Stomach (tissue), 9 donors: Measurements from ENCODE around the gene FCN2. TPM values are rescaled to one million over a fixed set of nuclear protein-coding genes. Genes with fewer than 3 reads are reported as not detected.

Experiments used
- DNase-seq, 2 donors: peaks; one replicate each; pipeline versions ENCODE4 v3.0.0 to v3.0.0-alpha.2; 2013 to 2019
- H3K27ac ChIP-seq, 5 donors: fragments of 200-600 bp in 4 of 5; sonication (generic) in 4 of 5; one replicate each; pipeline ENCODE4 v1.5.1; 2013 to 2019; ENCODE audit warnings: mild to moderate bottlenecking in 1 of 5, moderate library complexity in 1 of 5
- H3K27me3 ChIP-seq, 3 donors: fragments of 200-600 bp; sonication (generic); one replicate each; pipeline ENCODE4 v1.5.1; 2017 to 2019; ENCODE audit warnings: mixed run types in 1 of 3
- H3K36me3 ChIP-seq, 4 donors: fragments of 200-600 bp; sonication (generic); 1 replicate in 3 of 4; 2 replicates in 1 of 4; pipeline ENCODE4 v1.5.1; 2016 to 2019
- H3K4me1 ChIP-seq, 4 donors: fragments of 200-600 bp; sonication (generic); one replicate each; pipeline ENCODE4 v1.5.1; 2016 to 2019
- H3K4me3 ChIP-seq, 4 donors: fragments of 200-600 bp; sonication (generic) in 3 of 4; one replicate each; pipeline ENCODE4 v1.5.1; 2016 to 2019; ENCODE audit warnings: mild to moderate bottlenecking in 1 of 4
- H3K9me3 ChIP-seq, 4 donors: fragments of 200-600 bp; sonication (generic); one replicate each; pipeline ENCODE4 v1.5.1; 2016 to 2019
- CTCF ChIP-seq, 7 experiments: fragments of 450-650 bp in 4 of 7; fragments of 200-600 bp in 3 of 7; sonication (generic) in 3 of 7; IDR thresholded peaks; one replicate each; pipeline ENCODE4 v1.5.1; 2016 to 2019; ENCODE audit warnings: antibody characterized with exemption in 7 of 7, control low read depth in 2 of 7, mild to moderate bottlenecking in 1 of 7
- EP300 ChIP-seq: sonication (generic); formaldehyde crosslinking; IDR thresholded peaks from one replicate; pipeline ENCODE4 v1.6.1; 2017; ENCODE audit warnings: antibody characterized with exemption
- POLR2A ChIP-seq, 4 donors: fragments of 450-650 bp; IDR thresholded peaks; one replicate each; pipeline ENCODE4 v1.6.1; 2016; ENCODE audit warnings: antibody characterized with exemption in 4 of 4, control low read depth in 2 of 4, mild to moderate bottlenecking in 1 of 4, moderate library complexity in 1 of 4
- POLR2AphosphoS5 ChIP-seq, 3 donors: sonication (generic); formaldehyde crosslinking; IDR thresholded peaks; one replicate each; pipeline ENCODE4 v1.6.1; 2016; ENCODE audit warnings: antibody characterized with exemption in 3 of 3
- WGBS, 5 donors: extraction: QIAGEN DNeasy Blood & Tissue Kit in 3 of 5; methylation state at CpG; one replicate each; pipeline versions ENCODE4 v1.1.5 to v1.1.7; 2013 to 2018; 5-methylcytosine and 5-hydroxymethylcytosine counted together
- intact Hi-C: fragments of 100-400 bp; cut with DNase I; formaldehyde crosslinking; loops from one replicate; pipeline ENCODE4 v1.15.1; 2023; ENCODE audit warnings: low total_unique reads
- polyA plus RNA-seq, 3 donors: library from polyadenylated mRNA; stranded (reverse); fragments of 200-250 nt; gene quantifications; one replicate each; pipeline ENCODE4 v1.2.3, GENCODE V29; 2013
- total RNA-seq, 5 donors: library from RNA; depleted of rRNA; stranded (reverse); fragments of >200 nt; gene quantifications; one replicate each; pipeline versions ENCODE4 v1.1.0 to v1.2.3, GENCODE V29; 2014 to 2016
- donor health status: healthy with polysubstance abuse.
- donor health status: Bipolar disorder and iron deficiency.
- donor health status: healthy.

The FCN2 gene
- total and polyA plus RNA-seq, 8 donors, result 0.13 TPM; not detected in 7

DNA sequence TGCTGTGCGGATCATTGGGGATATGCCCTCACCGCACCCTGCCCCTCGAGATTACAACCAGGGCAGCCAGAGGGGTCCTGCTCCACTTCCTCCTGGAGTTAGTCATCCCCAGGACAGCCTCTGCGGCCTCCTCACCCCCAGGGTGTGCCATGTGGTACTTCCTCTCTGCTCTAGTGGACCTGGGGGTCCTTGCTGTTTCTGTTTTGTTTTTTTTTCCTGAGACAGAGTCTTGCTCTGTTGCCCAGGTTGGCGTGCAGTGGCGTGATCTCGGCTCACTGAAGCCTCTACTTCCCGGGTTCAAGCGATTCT is 42.3 kb downstream of the FCN2 start:
- 73 to 90% (median 80%) methylated on average over 9 of the region's 9 CpGs for WGBS, 5 donors
- Histone ChIP-seq H3K27me3 (peaks cover 0 to 15% (median 0%) of the 10 kb centered on the region in 3 donors), H3K27ac (peak overlapping the region in 1 of 5 donors; percentile 1), H3K4me1 (no peaks in the 10 kb centered on the region), H3K9me3 (peaks cover 0 to 21% (median 16%) of the 10 kb centered on the region in 4 donors), H3K36me3 (no peaks in the 10 kb centered on the region), H3K4me3 (no peak overlapping the region)
- no peak for DNase-seq
- TF ChIP-seq EP300 (no peak), POLR2A (IDR thresholded peaks at IDR 0.05) (no peak), CTCF (IDR thresholded peaks at IDR 0.05) (no peak), POLR2AphosphoS5 (IDR thresholded peaks at IDR 0.05) (no peak)
- intact Hi-C loops, result no loop called here

- no peak for TF ChIP-seq CTCF (IDR thresholded peaks at IDR 0.05)
- no peak for TF ChIP-seq EP300
- TF ChIP-seq POLR2AphosphoS5 (IDR thresholded peaks at IDR 0.05), result no peak
- no peak for DNase-seq
These were observed 42.9 kb downstream of the FCN2 start for GRCh38 chr9:134923466-134923865.

DNA sequence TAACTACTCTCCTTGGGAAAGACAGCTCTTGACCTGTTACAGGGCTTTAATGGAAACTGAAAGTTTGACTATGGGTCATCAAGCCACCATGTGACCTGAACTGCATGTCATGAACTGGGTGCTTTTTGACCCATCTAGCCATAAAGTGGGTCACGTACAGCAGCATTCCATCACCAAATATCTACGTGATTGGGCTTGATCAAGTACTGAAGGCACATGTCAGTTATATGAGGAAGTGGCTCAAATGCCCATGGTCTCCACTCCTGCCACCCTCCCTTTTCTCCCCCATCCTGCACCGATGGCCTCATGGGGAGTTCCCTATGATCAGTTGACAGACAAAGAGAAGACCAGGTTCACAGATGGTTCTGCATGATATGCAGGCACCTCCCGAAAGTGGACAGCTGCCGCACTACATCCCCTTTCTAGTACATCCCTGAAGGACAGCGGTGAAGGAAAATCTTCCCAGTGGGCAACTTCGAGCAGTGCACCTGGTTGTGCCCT is 44.5 kb downstream of the FCN2 start:
- peaks cover 0 to 24% (median 0%) of the 10 kb centered on the region in 3 donors for H3K27me3 ChIP-seq
- H3K4me3 ChIP-seq, result no peak overlapping the region
- no peaks in the 10 kb centered on the region for H3K36me3 ChIP-seq
- no peak overlapping the region for H3K27ac ChIP-seq
- H3K4me1 ChIP-seq, result peaks cover 0 to 5% (median 0%) of the 10 kb centered on the region in 4 donors
- WGBS, 5 donors, result 72 to 91% (median 81%) methylated on average over 7 of the region's 7 CpGs
- H3K9me3 ChIP-seq, result peaks cover 0 to 8% (median 3%) of the 10 kb centered on the region in 4 donors
- TF ChIP-seq POLR2A (IDR thresholded peaks at IDR 0.05) (no peak), CTCF (IDR thresholded peaks at IDR 0.05) (no peak)
- intact Hi-C loops, result no loop called here
- DNase-seq, result no peak

More at GRCh38 chr9:134923466-134923865, 42.9 kb downstream of the FCN2 start:
- H3K27ac ChIP-seq, result no peak overlapping the region
- intact Hi-C loops, result no loop called here
- H3K27me3 ChIP-seq, result peaks cover 0 to 10% (median 0%) of the 10 kb centered on the region in 3 donors
- 74 to 79% (median 78%) methylated on average over 7 of the region's 7 CpGs for WGBS, 5 donors
- H3K4me1 ChIP-seq, result no peaks in the 10 kb centered on the region
- peaks cover 0 to 21% (median 15%) of the 10 kb centered on the region in 4 donors for H3K9me3 ChIP-seq
- H3K4me3 ChIP-seq, result no peak overlapping the region
- no peaks in the 10 kb centered on the region for H3K36me3 ChIP-seq

DNA sequence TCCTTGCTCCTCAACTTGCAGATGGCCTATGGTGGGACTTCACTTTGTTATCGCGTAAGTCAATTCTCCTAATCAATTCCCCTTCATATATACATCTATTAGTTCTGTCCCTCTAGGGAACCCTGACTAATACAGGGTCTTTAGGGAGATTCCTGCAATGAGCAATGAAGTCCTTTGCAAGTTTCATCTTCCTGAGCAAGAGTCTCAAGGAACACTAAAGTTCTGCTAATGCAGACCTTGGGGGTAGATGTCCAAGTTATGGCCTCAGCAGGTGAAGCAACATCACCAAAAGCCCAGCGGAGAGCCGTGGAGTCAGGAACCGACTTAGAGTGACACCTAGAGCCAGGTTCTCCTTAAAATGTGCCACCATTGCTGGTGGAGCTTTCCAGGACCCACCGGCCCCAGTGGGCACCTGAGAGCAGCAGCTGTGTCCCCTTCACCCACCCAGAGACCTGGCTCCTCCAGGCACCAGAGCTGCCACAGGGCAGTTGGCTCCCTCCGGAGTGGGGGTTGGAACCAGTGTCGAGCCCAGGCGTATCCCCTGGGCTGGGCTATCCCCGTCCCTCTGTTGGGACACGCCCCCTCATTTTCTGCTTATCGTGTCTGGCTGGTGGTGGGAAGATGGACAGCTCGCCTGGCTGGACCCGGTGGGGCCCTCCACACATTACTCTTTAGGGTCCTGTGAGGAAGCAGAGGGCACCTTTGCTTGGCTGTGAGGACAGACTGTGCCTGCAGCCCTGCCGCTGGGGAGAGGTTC is 48.0 kb downstream of the FCN2 start:
- TF ChIP-seq POLR2AphosphoS5 (IDR thresholded peaks at IDR 0.05) (no peak), POLR2A (IDR thresholded peaks at IDR 0.05) (no peak)
- Histone ChIP-seq H3K4me3 (no peak overlapping the region), H3K36me3 (no peaks in the 10 kb centered on the region), H3K27ac (peak overlapping the region in 2 of 5 donors; percentile 25 to 50), H3K9me3 (no peaks in the 10 kb centered on the region), H3K4me1 (peaks cover 0 to 5% (median 0%) of the 10 kb centered on the region in 4 donors), H3K27me3 (peaks cover 0 to 47% (median 5%) of the 10 kb centered on the region in 3 donors)
- intact Hi-C loops, result no loop called here
- 58 to 66% (median 62%) methylated on average over 11 to 15 of the region's 15 CpGs for WGBS, 5 donors
- DNase-seq, result no peak
